T-helper 2 cell treated with Interferon-gamma antibody and Interleukin-4, amounts not matched to agents 100 ng/mL and 5 ng/mL, for 36 hours (primary cell): ENCODE data around the gene PDE6B. TPM values are rescaled to one million over a fixed set of nuclear protein-coding genes. Genes with fewer than 3 reads are reported as not detected.
"Not testable (repeated sequence)": the region's sequence is repeated elsewhere in the genome, so short reads cannot be mapped to it uniquely, and the experiment has no call there.

Source experiments
- intact Hi-C: fragments of 100-400 bp; cut with micrococcal nuclease; formaldehyde crosslinking; loops from one replicate; pipeline ENCODE4 v1.15.1; 2023
- total RNA-seq: library from RNA; stranded (reverse); gene quantifications from 2 replicates; pipeline ENCODE4 v1.2.3, GENCODE V29; 2022

PDE6B gene
- total RNA-seq, 1 donor from 2014 or later = 13.5 TPM

DNA sequence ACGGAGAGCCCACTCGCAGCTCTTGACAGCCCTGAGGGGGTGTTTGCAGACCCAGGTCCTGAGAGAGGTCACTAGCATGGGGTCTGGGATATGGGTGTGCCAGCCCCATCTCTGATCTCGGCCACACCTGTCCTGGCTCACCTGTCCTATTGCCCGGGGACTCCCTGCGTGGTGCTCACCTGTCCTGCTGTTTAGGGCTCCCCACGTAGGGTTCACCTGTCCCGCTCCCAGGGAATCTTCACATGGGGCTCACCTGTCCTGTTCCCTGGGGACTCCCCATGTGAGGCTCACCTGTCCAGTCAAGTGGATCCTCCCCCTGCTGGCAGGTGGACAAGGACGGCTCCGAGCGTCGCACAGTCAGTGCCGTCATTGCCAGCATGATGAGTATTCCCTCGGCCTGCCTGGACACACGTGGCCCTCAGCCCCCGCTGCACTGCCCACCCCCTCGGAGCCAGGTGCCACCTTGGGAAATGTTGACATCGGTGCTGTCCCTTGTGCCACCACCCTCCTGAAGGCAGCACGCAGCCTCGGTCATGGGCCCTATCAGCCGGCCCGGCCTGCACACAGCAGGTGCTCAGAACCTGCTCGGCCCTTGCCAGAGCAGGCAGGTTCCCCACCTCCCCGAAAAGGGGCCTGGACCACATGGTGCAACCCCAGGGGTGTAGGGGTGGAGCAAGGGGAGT, 57.3 kb downstream of the PDE6B start:
- intact Hi-C loops = no loop called here

DNA sequence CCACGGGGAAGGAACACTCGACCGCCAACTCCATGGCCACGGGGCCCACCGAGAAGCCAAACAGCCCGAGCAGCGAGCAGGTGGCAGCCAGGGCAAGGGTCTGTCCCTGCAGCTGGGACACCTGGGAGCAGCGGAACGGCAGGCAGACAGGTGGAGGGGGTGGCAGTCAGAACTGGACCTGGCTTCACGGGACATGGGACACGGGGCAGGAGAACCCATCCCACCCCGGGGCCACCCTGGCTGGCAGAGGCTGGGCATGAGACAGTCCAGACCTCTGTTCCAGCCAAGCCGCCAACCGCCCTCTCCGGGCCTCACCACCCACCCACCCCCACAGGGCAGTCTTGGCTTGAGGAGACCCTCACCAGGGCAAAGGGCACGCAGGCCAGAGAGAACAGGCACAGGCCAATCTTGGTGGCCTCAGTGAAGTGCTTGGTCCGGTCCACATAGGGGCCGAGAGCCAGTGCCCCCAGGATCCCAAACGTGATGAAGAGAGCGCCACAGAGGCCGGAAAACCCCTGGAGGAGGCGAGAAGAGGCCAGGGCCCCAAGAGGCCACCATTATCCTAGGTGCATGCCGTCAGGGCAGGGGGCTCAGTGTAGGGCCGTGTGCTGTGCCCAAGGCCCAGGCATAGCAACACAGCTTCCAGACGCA, 58.0 kb downstream of the PDE6B start:
- intact Hi-C loops = no loop called here

DNA sequence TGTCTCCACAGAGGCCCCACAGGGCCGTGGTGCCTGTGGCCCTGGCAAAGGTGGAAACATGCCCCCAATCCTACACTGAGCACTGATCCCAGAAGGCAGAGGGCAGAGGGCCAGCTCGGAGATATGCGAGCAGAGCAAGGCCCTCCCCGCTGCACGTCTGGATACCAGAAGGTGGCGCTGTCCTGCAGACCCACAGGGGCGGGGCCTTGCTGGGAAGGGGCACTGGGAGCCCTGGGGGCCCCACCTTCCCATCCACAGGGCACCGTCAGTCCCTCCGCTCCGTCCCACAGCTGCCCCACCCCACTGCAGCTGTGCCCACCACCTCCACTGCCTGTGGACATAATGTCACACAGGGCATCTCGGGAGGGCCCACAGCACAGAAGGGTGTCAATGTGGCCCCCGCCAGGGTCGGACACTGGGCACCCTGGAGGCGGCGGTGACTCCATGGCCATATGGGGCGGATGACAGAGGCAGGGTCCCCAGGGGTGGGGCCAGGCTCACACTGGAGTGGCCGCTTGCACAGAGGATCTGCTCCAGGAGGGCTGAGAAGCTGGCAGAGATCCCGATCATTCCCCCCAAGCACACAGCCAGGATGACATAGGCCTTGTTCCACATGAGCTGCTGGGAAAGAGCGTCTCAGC, 58.7 kb downstream of the PDE6B start:
- intact Hi-C loops = no loop called here

DNA sequence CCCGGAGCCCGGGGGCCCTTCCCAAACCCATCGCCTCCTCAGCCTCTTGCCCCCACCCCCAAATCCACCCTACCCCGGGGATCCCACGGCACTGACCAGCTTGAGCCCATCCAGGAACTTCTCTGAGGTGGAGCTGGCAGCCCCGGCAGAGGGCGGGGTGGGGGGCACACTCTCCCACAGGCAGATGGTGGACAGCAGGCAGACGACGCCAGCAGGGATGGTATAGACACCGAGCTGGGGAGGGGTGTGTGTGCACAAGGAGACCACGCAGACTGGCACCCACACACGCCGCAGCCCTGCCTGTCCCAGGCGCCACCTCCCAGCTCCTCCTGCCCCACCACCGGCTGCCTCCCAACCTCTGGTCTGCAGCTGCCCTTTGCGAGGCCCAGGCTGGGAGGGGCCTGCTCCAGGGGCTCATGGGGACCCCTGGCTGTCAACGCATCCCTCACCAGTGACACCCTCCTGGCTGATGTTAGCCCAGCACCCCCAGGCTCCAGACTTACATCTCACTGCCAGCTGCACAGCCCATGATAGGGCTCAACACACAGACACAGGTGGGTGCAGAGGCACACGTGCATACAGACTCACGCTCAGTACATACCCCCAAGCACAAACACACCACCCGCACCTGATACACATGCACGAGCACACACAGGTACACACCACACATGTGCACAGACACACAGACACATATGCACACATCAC, 59.4 kb downstream of the PDE6B start:
- intact Hi-C loops = no loop called here

DNA sequence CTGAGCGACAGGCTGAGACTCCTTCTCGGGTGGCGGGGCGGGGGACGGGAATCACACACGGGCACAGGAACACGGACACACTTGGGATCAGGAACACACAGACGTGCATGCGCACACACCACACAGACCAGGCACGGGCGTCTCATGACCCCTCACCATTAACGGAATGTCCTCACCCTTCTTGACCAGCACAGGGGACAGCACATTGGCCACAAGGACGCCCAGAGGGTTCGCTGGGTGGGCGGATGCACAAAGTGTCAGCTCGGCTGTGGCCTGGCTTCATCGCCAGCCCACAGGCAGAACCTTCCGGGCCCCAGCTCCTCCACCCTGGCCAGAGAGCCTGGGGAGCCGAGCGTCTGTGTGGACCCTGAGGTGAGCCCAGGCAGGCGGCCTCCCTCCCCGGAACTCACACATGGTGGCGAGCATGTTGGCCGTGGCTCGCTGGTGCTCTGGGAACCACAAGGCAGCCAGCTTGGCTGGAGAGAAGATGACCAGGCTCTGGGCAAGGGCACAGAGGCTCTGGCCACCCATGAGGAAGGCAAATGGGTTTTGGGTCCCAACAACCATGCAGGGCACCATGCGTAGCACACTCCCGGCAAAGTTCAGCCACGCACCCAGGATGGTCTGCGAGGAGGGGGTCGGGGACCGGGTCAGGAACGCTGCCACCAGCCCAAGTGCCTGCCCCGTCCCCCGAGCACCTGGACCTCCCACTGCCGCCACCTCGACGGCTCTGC, 60.5 kb downstream of the PDE6B start:
- intact Hi-C loops = no loop called here

DNA sequence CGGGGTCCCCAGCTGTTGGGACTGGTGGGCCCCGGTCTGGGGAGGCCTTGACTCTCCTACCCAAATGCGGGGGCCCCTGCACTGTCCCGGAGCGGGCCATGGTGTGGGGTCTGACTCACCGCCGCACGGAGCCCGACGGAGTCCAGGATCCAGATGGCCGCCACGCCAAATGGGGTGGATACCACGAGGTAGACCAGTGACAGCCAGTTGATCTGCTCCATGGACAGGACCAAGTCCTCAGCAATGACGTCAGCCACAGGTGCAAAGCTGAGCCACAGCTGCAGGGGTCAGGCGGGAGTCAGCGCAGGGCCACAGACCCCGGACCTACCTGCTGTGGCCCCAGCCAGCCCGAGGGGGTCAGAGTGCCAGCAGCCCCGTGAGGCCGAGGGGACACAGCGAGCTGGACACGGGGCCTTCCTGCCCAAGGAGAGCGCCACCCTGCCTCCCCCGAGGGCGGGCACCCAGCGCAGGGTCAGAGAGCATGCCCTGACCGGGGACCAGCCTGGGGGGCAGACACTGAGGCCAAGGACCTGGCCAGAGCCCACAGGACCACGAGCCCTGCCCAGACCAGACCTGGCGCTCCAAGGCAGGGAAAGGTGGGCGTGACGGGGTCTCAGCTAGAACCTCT, 61.2 kb downstream of the PDE6B start:
- intact Hi-C loops = no loop called here

DNA sequence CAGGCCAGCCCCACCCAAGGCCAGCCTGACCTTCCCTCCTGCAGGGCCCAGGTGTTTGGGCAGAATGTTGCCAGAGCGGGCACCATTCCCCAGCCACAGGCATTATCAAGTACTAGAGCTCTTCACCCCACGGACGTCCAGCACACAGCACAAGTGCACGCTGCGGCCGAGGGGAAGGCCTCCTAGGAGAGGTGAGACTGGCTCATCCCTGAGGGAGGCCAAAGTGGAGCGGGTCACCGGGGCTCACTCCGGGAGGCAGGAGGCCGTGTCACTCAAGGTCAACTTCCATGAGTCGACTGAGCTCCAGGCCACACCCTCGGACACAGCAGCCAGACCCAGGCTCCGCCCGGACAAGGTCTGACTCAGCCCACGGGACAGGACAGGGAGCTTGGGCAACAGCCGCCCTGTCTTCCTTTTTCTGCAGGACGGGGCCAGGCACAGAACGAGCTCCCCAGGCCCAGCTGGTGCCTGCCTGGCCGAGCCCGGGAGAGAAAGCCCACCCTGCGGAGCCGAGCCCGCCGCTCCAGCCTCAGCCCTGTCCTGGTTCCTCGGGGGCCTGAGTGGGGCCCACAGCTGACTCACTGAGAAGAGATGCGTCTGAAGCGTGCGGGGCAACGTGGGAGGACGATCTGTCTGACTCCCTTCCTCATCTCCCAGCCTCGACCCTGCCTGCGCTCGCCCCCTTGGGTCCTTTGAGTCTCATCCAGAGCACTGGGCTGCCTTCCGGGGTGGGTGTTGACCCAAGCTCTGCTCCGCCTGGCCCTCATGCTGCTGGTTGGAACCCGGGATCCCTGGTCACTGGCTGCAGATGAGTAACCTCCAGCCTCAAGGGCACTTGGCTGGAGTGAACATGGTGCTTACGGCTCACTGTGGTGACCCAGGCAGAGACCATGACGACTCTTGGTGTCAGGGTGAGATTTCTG, 61.9 kb downstream of the PDE6B start:
- intact Hi-C loops = no loop called here

DNA sequence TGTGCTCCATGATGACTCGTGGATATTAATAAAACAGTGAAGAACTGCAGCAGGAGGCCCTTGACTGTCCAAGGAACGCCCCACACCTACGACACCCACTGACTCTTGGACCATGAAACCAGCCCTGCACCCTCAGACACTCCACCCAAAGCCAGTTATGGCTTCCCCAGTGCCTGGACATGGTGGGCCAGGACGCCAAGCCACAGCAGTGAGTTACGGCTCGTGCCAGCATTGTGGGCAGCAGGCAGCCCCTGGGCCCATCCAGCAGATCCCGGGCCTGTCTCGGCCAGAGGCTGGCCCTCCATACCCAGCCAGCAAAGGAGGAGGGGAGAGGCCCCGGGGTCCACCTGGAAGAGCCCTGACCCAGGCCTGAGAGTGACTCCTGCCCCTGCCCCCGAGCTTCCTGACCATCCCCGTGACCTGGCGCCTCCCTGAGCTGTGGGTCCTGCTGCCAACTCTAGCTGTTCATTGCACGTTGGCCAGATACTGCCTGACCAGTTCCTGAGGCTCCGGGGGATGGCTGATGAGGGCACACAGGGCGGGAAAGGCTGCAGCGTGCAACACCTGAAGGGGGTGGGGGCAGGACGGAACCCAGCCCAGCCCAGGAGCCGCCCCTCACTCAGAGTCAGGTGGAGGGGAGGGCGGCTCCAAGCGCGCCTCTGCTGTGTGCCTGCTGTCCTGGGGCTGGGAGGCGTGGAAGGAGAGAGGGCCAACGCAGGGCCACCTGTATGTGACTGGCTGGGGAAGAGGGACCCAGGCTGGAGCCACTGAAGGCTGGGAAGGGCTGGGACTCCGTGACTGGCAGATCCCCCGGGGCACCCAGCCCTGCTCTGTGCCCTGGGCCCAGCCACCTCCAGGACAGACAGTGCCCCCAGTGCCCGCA, 62.8 kb downstream of the PDE6B start:
- intact Hi-C loops = no loop called here

DNA sequence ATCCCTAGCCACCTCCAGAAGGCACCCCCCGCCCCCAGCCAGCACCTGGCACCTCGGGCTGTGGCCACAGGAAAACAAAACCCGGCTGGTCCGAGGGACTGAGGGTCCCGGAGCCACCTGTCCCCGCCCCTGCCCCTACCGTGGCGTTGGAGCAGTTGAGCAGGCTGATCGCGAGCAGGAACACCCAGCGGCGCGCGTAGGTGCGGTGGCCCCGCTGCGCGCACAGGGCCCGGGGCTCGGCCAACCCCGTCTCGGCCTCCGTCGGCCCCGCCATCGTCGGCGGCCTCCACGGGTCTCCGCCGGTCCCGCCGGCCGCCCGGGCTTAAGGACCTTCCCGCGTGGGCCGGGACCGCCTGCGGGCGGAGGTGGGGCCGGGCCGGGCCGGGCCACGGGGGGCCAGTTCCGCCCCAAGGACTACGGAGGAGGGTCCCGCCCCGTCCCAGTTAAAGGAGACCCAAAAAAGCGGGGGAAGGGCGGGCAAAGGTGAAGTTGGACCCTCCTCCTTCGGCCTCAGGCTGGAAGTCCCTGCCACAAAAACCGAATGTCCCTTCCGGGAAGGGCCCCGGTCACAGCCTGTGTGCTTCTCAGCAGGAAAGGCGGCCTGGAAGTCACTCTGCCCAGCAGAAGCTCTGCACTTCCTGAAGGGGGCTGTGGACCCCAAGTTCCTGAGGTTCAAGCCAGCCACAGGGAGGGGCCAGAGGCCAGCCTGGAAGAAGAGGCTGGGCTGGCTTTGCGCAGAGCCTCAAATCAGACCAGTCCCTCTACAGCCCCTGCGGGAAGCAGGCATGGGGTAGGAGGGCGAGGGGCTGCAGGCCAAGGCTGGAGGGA, 63.7 kb downstream of the PDE6B start, which contains the start of gene SLC49A3:
SLC49A3 (minus strand) TSS at position 298 of the 828 bp plus-strand sequence; CDS start at position 274, 24 bp downstream.
- intact Hi-C loops = no loop called here

DNA sequence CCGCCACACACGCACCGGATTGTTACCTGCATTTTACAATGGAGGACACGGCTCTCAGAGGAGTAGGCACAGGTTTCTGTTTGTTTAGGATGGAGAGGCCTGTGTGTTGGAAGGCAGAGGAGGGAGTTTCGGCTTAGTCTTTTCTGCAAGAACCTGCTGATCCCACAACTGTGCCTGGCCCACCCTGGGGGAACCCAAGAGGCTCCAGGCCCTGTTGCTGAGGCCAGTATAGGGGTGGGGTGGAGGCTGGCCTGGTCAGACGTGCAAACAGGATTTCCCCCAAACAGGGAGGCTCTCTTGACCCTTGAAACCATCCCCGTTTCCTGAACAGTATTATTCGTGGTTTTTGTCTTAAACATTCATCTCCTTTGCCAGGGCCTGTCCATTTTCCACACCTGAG, 64.3 kb downstream of the PDE6B start:
- intact Hi-C loops = no loop called here

DNA sequence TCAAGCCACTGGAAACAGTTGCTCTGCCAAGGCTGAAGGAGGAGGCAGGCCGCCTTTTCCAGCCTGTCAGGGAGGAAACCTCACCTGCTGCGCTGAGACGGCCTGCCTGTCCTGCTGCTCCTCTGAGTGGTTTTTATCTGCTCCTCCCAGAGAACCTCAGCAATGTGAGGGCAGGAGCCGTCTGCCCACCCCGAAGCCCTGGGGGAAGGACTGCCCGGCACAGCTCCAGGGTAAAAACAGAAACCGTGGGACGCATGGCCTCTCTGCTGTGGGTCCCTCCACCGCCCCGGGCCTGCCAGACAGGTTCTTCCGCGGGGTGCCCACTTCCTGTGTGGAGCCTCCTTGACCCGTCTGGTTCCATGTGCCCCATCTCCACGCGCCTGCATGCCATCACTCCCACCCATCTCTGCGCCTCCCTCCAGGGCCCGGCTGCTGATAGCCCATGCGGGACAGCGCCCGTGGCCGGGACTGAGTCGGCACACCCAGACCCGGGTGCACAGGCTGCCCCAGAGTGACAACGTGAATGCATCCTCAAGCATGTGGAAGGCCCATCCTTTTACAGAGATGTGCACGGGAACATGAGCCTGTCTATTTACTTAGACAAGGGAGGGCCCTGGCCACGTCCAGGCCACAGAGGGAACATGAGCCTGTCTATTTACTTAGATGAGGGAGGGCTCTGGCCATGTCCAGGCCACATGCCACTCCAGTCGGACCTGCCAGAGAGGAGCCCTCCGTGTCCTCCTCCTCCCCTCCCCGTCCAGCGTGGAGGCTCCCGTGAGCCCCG, 67.6 kb downstream of the PDE6B start:
- intact Hi-C loops = no loop called here

DNA sequence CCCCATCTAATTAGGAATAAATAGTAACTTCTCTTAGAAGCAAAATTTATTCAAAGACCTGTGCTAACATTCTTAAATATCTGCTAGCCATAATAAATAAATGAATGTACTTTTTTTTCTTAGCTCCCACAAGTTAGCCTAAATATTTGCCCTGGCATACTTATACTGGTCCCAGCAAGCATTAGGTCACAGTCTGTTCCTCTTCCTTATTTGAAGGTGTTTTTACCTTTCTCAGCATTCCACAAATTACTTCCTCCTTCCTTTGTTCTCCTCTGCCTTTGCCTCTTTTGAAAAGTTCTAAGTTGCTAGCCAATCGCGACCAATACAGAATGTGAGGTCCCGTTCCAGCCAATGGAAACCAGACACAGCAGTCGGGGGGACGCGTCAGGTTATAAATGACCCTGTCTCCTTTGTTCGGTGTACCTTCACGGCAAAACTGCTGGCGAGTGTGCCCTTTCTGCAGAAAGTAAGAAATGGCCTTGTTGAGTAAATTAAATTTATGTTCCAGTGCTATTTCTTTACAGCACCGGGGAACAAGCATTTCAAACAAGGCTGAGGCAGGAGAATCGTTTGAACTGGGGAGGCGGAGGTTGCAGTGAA, 69.1 kb downstream of the PDE6B start:
- intact Hi-C loops = not testable (repeated sequence)

DNA sequence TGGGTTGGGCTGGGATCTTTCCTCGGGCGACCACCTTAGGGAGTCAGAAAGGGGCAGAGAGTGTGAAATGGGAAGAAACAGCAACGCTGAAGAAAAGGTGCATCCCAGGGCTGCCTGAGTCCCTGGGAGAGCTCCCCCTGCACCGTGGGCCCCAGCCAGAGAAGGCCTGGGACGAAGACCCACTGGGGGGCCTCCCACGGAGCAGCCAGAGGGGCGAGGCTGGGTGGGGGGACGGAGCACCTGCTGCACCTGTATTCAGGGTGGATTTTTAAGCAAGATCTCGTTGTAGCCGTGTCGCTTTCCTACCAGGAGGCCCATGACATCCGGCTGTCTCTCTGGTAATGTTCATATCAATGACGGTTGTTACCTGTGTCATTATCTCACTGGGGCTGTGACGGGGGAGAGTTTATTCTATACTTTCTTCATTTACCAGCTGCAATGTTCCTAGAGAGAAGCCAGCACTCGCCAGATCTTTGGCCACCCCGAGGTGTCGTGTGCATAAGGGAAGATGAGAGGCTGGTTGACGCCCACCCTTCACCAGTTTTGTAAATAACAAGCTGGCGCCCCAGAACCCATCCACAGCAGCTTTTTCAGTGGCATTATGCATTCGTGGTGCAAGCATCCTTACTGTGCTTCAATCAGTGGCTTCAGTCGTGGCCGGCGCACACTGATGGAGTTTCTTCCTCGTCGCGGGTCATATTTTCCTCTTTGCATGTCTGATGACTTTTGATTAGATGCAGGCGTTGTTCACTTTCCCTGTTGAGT, 74.6 kb downstream of the PDE6B start:
- intact Hi-C loops = no loop called here

DNA sequence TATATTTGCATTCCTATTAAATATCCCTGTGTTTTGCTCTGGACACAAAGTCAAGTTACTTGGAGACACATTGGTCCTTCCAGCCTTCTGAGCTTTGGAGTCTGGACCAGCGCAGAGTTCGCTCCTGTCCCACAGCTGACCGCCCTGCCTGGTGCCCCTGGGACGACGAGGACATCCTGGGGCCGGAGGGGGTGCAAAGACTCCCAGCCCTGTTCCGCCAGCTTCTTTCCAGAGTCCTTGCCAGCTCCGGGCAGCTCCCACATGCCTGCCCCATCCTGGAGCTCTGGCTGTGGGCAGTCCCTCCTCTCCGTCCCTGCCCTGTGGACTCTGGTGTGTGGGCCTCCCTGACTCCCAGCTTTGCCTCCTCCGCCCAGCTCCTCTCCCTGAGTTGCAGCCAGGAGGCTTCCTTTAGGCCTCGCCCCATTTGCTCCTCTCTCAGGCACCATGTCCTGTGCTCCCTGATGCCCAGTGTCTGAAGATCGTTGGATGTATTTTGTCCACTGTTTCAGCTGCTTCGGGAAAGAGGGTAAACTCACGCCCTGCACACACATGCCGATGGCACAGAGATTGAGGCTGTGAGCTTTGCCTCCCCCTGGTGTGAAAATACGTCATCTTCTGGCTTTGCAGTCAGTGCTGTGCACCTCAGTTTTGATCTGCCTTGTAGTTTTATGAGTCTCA, 75.4 kb downstream of the PDE6B start:
- intact Hi-C loops = no loop called here

DNA sequence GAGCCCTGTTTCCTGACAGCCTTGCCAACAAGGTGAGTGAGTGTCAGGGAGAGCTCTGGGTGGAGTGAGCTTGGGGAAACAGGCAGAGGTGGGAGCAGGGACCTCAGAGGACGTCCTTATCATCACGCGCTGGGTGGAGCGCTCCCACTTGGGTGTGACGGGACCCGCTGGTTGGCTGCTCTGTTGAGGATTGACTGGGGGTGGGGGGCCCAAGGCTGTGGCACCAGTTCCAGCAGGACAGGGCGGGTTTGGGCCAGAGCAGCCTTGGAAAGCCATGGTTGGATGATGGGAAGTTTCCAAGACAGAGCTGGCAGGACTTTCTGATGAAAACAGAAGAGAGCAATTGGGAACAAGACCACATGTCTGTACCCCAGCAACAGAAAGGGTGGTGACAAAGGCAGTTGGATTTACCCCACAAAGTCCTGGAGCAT, 77.3 kb downstream of the PDE6B start:
- intact Hi-C loops = no loop called here
